UCSD-AML1 (cell line): Measurements from ENCODE around the gene SIPA1L3.
A peak's percentile ranks its signal among the peaks of the same experiment; 100 is the strongest.

Source experiments
- DNase-seq: peaks from one replicate; lab custom pipeline; 2025; ENCODE audit not compliant: unreplicated experiment; lab: John Stamatoyannopoulos, UW

SIPA1L3 gene

DNA sequence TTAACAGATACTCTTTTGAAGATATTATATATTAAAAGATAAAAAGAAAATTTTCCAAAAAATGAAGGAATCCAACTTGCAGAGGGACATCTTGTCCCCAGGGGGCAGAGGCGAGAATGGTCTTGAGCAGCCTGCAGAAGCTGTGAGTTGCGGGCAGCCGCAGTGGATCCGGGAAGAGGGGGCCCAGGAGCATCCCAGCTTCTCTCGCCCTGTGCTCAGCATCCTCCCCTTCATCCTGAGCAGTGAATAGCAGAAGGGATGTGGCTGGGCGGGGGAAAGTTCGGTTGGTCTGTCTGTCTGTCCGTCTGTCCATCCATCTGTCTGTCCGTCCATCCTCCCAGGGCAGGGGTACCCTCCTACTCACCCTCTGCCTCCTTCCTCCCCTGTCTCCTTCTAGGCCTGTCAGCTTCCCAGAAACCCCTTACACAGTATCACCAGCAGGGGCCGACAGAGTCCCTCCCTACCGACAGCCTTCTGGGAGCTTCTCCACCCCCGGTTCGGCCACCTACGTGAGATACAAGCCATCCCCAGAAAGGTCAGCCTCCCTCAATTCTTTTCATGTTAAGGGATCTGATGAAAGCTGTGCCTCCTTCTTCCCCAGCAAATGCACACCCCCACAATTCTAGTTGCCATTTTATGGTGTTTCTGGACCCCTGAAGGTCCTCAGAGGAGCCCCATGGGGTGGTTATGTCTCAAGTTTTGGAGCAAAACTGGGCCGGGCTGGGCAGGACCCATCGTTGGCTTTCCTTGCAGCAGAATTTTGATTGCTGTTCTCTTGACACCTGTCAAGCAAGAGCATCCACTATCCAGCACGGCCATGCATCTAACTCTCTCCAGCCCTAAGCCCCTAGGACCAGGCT is 235.4 kb downstream of the SIPA1L3 start:
- DNase-seq = peak; percentile 34

DNA sequence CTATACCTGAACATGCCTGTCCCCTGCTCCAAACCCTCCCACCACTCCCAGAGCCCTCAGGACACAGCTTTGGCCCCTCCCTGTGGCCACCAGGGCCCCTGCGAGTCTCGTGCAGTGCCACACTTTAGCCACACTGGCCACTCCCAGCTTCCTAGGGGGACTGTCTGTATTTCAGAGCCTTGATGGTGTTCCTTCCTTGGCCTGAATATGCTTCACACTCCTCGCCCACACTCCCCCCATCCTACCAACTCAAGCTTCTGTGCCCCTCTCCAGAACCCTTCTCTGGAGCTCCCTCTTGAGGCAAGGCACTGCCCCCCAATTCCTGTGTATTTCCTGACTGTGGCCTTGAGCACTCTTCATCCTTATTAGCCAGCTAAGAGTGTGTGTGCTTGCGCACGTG is 236.8 kb downstream of the SIPA1L3 start:
- DNase-seq = no peak

DNA sequence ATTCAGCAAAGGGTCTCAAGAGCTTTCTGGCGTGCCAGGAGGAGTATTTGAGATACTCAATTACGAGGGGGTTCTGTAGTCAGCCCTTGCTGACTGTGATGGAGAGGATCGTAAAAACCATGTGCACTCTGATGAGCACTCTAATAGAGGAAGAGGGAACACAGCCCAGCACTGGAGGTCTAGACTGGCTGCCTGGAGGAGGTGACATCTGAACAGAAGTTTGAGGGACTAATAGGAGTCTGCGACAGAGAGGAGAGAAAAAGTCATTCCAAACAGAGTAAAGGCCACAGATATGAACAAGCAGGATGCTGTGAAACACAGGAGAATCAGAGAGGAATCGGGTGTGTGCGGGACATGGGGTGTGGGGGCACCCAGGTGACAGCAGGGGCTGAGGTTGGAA is 237.7 kb downstream of the SIPA1L3 start:
- no peak for DNase-seq

DNA sequence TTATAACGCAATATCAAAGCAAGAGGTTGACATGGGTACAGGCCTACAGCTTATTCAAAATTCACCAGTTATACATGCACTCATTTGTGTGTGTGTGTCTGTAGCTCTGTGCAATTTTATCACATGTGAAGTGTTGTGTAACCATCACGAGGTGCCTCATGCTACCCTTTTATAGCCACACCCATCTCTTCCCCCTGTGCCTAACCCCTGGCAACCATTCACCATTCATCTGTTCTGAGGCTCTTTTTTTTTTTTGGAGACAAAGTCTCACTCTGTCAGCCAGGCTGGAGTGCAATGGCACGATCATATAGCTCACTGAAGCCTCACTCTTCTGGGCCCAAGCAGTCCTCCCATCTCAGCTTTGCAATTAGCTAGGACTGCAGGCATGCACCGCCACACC is 238.6 kb downstream of the SIPA1L3 start:
- DNase-seq = no peak

DNA sequence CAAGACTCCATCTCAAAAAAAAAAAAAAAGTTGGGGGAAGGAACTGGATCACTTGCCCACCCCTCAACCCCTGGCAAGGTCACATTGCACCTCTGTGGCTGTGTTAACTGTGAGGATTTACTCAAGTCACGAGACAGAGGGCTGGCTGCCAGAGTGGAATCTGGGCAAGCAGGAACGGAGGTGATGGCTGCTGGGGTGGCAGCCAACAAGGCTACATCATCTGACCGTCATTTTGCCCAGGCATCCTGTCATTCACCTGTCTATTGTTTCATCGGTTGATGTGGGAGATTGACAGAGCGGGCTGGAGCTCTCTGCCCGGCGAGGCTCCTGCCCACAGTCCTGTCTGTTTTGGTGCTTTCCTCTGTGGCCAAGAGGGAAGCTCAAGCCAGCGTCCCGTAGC is 241.3 kb downstream of the SIPA1L3 start:
- DNase-seq = no peak

DNA sequence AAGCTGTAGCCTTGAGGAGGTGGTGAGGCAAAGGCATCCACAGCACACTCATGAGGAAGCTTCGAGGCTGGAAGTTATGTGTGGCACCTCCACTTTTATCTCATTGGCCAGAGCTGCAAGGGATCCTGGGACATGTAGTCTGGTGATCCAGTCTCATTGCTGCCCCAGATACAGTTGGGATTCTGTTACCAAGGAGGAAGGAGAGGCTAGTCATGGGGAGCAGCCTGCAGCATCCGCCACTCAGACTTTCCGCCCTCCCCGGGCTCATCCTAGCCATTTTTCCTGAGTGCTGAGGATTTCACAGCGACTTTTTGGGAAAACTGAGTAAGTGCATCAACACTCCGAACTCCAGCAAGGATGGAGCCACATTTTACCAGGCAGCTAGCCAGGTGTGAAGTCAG is 242.7 kb downstream of the SIPA1L3 start:
- DNase-seq = no peak

DNA sequence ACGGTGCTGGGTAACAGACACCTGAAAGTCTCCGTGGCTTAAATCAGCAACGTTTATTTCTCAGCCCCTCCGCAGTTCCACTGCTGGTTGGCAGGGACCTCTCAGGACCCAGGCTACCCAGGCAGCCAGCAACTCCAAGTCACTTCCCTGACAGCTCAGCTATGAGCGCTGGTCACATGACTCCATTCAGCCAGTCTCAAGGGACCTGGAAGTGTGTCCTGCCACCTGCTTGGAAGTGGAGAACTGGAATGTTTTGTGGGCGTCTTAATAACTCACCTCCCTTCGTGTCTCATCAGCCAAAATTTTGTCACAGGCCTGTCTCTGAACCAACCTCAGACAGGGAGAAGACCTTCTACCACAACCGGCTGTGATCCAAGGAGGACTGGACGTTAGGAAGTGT is 244.2 kb downstream of the SIPA1L3 start:
- no peak for DNase-seq

DNA sequence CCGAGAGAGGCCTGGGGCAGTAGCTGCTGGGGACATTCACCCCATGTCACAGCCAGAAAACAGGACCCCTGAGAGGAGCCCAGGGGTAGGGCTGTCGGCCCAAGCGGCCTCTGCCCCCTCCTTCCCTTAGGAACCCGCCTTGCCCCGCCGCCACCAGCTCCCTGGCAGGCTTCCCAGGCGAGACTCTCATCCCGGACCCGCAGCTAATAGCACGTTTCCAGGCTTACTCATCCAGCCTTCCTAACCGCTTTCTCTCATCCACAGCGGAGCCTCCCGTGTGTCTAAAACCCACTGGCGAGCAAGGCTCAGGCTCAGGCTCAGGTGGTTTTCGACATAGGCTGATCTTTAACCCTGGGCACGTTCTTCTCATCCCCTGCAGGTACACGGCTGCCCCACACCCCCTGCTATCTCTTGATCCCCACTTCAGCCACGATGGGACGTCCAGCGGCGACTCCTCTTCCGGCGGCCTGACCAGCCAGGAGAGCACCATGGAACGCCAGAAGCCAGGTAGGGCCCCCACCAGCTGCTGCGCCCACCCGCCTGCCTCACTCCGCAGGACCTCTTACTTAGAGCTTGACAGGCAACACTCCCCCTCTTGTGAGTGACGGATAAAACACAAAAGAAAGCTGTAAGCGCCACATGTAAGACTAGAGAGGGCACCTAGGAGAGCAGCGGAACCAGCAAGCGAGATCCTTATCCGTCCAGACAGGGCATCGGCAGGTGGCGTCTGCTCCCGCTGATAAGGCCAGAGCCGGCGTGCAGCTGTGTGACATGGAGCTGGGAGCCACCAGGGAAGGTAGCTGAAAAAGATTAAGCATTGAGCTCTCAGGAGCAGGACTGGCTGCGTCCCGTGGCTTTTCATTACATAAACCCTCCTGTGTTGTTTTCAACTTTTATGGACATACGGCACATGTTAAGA is 245.7 kb downstream of the SIPA1L3 start:
- no peak for DNase-seq

DNA sequence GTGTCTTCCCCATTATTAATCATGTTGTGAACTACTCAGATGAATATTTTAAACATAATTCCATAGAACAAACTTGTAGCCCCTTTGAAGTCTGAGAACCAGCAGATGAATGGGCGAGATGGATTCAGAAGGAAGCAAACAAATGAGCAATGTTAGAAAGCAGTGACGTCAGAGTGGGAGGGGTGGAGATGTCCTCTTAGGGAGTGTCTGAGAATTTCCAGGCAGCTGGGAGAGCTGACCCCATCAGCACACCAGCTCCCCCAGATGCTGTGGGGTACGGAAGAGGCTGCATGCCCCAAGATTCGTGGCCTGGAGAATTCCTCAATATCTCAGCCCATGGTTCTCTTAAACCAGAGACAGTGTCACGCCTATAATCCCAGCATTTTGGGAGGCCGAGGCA is 248.4 kb downstream of the SIPA1L3 start:
- DNase-seq = no peak

DNA sequence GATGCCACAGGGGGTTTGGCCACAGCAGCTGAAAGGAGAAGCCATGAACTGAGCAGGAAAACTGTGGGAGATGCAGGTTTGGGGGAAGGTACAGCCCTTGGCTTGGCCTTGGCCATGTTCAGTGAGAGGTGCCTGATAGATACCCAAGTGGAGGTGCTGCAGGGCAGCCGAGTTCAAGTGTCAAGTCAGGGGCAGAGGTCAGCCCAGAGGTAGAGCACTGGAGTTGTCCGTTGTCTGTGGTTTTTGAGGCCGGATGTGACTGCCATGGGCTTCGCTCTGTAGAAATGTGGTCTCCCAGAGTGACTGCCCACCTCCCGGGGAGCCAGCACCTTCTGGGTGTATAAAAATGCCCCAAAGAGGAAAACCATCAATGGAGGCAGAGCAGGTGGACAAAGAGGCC is 251.7 kb downstream of the SIPA1L3 start:
- no peak for DNase-seq

DNA sequence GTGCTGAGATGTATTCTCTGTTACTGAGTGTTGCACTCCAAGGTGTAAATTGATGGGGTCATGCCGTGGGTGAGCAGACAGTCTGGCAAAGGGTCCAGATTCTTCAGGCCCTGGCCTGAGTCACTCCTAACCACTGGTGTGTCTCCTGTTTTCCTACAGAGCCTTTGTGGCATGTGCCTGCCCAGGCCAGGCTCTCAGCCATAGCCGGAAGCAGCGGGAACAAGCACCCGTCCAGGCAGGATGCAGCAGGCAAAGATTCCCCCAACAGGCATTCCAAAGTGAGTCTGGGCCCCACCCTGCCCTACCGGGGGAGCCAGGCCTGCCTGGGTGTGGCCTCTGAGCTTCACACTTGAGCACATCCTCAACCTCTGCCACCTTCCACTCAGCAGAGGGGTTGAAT is 255.1 kb downstream of the SIPA1L3 start:
- DNase-seq = no peak

DNA sequence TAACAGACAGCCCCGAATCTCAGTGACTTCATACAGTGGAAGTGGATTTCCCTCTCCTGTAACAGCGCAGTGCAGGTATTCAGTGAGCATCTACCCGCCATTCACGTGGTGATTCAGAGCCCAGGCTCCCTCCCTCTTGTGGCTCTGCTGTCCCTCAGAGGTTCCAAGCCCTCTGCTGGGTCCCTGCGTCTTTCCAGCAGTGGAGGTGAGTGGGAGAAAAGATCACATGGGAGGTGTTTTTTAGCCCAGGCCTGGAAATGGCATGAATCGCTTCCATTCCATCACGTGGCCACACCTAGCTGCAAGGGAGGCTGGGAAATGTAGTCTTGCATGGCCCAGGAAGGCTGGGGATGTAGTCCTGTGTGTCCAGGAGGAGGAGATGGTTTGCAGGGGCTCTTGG is 255.6 kb downstream of the SIPA1L3 start:
- no peak for DNase-seq

DNA sequence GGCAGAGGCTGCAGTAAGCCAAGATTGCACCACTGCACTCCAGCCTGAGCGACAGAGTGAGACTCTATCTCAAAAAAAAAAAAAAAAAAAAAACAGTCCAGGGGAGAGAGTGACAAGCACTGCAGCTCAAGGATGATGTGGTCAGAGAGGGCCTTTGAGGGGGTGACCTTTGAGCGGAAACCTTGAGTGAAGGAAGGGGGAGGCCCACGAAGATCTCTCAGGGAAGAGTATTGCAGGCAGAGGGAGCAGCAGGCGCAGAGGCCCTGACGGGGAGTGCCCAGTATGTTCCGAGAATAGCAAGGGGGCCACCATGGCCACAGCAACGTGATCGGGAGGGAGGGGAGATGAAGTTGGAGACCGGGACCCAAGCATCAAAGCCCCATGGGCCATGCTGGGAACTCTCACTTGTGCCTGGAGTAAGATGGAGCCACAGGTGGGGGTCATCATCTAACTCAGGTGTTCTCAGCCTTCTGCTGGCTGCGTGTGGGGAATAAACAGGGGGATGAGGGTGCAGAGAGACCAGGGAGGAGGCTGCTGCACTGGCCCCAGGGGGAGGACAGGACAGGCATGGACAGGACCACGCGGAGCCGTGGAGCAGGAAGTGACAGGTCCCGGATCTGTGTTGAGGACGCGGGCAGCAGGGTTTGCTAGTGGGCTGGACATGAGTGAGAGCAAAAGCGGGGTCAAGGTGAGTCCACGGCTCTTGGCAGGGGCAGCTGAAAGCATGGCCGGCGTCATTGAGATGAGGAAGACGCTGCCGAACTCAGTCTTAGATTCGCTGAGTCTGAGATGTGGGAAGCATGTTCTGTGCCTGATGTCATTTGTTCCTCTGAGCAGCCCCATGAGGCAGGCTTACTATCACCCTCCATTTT is 256.6 kb downstream of the SIPA1L3 start:
- DNase-seq = no peak

DNA sequence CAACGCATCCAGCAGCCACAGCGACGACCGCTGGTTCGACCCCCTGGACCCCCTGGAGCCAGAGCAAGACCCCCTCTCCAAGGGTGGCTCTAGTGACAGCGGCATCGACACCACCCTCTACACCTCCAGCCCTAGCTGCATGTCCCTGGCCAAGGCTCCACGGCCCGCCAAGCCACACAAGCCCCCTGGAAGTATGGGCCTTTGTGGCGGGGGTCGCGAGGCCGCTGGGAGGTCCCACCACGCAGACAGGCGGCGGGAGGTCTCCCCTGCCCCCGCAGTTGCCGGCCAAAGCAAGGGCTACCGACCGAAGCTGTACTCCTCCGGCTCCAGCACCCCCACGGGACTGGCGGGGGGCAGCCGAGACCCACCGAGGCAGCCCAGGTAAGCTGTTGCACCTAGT is 257.5 kb downstream of the SIPA1L3 start:
- DNase-seq = no peak

DNA sequence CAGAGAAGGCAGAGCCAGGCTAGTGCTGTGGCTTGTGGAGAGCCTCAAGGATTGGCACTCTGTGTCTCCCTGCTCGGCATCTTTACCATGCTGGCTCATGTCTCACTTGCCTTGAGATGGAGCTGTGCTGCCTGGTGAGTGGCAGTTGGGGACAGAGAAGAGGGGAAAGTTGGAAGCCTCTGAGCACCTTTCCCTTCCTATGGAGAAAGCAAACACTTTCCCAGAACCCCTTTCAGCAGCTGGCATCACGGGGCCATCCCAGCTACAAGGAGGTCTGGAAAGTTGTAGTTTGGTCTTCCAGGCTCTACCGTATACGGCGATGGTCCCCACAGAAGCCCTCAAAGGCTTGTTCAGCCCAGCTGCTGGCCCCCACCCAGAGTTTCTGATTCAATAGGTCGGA is 258.3 kb downstream of the SIPA1L3 start:
- no peak for DNase-seq

DNA sequence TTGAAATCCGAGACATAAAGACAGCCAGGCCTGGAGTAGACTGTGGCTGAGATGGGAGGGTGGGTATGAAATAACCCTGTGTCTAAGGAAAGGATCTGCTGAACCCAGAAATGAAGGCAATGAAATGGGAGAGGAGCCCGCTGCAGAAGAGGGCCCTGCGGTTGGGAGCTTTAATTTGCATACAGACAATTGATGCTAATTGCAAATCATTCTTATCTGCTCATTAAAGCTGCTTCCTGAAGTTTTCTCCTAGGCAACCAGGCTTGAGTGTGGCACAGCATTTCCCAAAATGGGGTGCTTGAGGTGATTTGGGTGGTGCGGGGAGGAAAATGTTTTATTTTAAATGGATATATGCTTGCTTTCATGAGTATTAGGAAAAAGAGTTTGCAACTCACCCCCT is 261.6 kb downstream of the SIPA1L3 start:
- no peak for DNase-seq

DNA sequence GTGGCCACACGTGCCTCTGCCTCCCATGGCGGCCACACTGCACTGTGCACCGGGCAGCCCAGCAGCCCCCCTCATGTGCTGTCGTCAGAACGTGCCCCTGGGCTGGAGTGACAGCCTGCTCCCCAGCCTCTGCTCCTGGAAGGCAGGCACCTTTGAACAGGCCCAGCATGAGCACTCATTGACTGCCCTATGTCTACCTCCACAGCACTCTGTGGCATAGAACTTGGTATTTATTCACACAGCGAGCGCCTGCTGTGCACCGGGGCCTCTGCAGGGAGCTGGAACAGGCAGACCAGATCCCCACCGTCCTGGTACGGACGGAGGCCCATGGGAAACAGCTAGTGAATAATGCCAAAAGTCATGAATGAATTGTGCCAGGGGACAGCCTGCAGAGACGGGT is 263.3 kb downstream of the SIPA1L3 start:
- DNase-seq = no peak

DNA sequence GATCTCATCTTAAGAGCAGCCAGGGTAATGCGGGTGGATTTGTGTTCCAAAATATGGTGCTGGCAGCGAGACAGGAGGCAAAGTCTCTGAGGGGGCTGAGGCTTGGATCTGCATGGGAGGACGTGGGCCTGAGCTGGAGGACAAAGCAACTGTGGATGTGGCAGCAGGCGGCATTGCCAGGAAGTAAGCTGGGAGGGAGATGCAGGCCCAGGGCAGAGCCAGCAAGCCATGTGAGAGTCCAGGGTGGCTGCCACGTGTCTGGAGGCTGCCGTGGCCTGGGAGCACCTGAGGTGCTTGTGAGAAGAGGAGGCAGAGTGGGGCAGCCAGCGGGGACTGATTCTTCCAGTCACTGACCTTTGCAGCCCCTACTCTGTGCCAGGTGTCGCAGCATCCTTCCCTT is 265.0 kb downstream of the SIPA1L3 start:
- DNase-seq = no peak

DNA sequence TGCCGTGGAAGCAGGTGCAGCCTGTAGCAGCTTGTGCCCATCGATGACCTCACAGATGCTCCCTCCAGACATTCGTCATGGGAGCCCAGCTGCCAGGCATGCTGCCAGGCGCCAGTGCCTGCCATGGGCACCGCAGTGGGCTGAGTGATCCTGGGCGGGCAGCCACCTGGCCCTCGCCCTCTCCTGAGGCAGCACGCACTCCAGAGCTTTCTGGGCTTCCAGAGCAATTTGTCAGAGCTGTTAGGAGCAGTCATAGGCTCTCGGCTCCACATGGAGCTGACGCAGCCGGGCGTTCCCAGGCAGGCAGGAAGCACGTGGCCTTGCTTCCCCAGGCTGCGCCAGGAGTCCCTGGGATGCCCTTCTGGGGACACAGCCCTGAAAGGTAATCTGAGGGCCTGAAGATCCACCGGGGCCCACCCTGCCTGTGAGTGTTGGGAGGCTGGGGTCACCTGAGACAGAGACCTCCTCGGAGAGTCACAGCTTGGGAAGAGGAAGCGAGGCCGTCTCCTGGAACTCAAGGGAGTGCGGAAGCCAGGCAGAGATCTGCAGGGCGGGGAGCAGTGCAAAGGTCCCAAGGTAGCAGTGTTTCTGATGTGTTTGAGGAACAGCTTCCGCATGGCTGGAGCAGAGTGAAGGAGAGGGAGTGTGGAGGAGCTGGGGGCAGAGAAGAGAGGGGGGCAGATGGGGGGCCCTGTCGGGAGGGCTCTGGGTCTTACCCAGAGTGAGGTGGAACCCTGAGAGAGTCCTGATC is 266.5 kb downstream of the SIPA1L3 start:
- no peak for DNase-seq

DNA sequence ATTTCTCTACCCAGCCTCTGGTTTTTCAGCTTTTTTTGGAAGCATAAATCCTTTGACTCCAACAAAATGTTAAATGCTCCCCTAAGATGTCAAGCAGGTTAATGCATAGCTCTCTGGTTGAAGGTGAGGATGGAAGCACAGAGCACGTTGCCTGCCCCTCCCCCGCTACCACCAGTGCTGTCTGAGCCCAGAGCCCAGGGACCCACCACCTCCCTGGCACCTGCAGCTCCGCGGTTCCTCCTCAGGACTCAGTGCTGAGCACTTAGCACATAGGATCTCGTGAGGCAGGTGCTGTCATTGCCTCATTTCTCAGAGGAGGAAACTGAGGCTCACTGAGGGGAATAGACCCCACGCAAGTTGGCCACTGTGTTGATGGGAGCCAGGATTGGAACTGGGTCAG is 268.4 kb downstream of the SIPA1L3 start:
- DNase-seq = no peak

DNA sequence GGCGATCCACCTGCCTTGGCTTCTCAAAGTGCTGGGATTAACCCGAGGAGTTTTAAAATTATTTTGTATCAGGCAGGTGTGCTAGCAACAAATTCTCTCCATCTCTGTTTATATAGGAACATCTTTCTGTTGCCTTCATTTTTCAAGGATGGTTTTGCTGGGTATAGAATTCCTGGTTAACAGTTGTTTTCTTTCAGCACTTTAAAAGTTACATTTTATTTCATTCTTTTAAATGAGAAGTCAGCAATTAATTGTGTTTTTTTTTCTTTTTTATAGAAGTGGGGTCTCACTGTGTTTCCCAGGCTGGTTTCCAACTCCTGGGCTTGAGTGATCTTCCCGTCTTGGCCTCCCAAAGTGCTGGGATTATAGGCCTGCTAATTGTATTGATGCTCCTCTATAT is 273.1 kb downstream of the SIPA1L3 start:
- DNase-seq = no peak
